OCI-LY7 (cell line): ENCODE measurements around the gene CHPF2. TPM values are rescaled to one million over a fixed set of nuclear protein-coding genes. Genes with fewer than 3 reads are reported as not detected.

Experiments used
- BruUV-seq: library from RNA; stranded (reverse); fragments of 400-500 nt; replicated peaks from 2 replicates; lab custom pipeline; 2021; lab: Mats Ljungman, UMichigan
- CTCF ChIA-PET: fragments of 300-600 bp; sonication (Branson Sonifier 250); formaldehyde crosslinking; loops from one replicate; lab custom pipeline; 2022; ENCODE audit warnings: antibody characterized with exemption; ENCODE audit not compliant: unreplicated experiment; lab: Charles Lee
- POLR2A ChIA-PET: fragments of 300-600 bp; sonication (Branson Sonifier 250); formaldehyde crosslinking; loops from one replicate; lab custom pipeline; 2022; ENCODE audit warnings: antibody characterized with exemption; lab: Charles Lee
- DNase-seq: peaks from one replicate; pipeline ENCODE4 v3.0.0-alpha.2; 2015; ENCODE audit warnings: low spot score
- H2AFZ ChIP-seq: fragments of 200-600 bp; sonication (generic), shearing (Covaris generic); 2 replicates; pipeline ENCODE4 v1.6.1; 2014; ENCODE audit warnings: mild to moderate bottlenecking, antibody characterized with exemption, low read length, moderate library complexity
- H3K27ac ChIP-seq: fragments of 200-600 bp; sonication (generic); 2 replicates; pipeline ENCODE4 v1.5.1; 2014; ENCODE audit warnings: mixed run types, low read depth, mild to moderate bottlenecking, moderate library complexity, low read length, inconsistent platforms; ENCODE audit not compliant: poor library complexity, severe bottlenecking
- H3K36me3 ChIP-seq: fragments of 200-600 bp; sonication (generic); 2 replicates; pipeline ENCODE4 v1.6.1; 2014; ENCODE audit warnings: mild to moderate bottlenecking, antibody characterized with exemption, low read length, moderate library complexity, mixed read lengths; ENCODE audit not compliant: insufficient read depth
- H3K4me1 ChIP-seq: fragments of 200-600 bp; sonication (generic); 2 replicates; pipeline ENCODE4 v1.5.1; 2014; ENCODE audit warnings: mild to moderate bottlenecking, low read length; ENCODE audit not compliant: insufficient read depth, poor library complexity, severe bottlenecking
- H3K4me2 ChIP-seq: fragments of 200-600 bp; sonication (generic); 2 replicates; pipeline ENCODE4 v1.6.1; 2014; ENCODE audit warnings: mild to moderate bottlenecking, low read length
- H3K4me3 ChIP-seq: fragments of 200-600 bp; sonication (generic); 2 replicates; pipeline ENCODE4 v1.5.1; 2014; ENCODE audit warnings: mild to moderate bottlenecking, low read depth, low read length; ENCODE audit not compliant: poor library complexity, severe bottlenecking
- H3K79me2 ChIP-seq: fragments of 200-600 bp; sonication (generic); 2 replicates; pipeline ENCODE4 v1.6.1; 2016; ENCODE audit warnings: low read depth, mild to moderate bottlenecking, low read length, moderate library complexity, mixed read lengths; ENCODE audit not compliant: insufficient read depth
- H3K9me2 ChIP-seq: fragments of 200-600 bp; sonication (generic); 2 replicates; pipeline ENCODE4 v1.6.1; 2016; ENCODE audit warnings: mild to moderate bottlenecking, low read length, mixed read lengths; ENCODE audit not compliant: insufficient read depth
- H3K9me3 ChIP-seq: fragments of 200-600 bp; sonication (generic); 2 replicates; pipeline ENCODE4 v1.6.1; 2014; ENCODE audit warnings: mild to moderate bottlenecking, mixed run types, low read length, mixed read lengths
- H4K20me1 ChIP-seq: fragments of 200-600 bp; sonication (generic); 2 replicates; pipeline ENCODE4 v1.6.1; 2014; ENCODE audit warnings: mild to moderate bottlenecking, antibody characterized with exemption, low read length, moderate library complexity, mixed read lengths; ENCODE audit not compliant: insufficient read depth
- EZH2phosphoT487 ChIP-seq: fragments of 200-600 bp; sonication (generic); IDR thresholded peaks from 2 replicates; pipeline ENCODE4 v1.6.1; 2018; ENCODE audit warnings: low read depth, borderline replicate concordance, mild to moderate bottlenecking, mixed run types, antibody characterized with exemption, low read length, moderate library complexity, mixed read lengths
- intact Hi-C: fragments of 100-400 bp; cut with micrococcal nuclease; formaldehyde crosslinking; loops from one replicate; pipeline ENCODE4 v1.10.0; 2022; ENCODE audit not compliant: unreplicated experiment
- total RNA-seq, 2 experiments: library from RNA; depleted of rRNA in 1 of 2; stranded (reverse); fragments of >200 nt in 1 of 2; shearing (Covaris generic) in 1 of 2; gene quantifications; 2 replicates each; pipeline ENCODE4 v1.2.3, GENCODE V29; 2014 to 2022
- TF ChIP-seq, protein P1 (sequence below): fragments of 200-600 bp; sonication (generic); conservative IDR thresholded peaks from 2 replicates; pipeline ENCODE4 v1.5.1; 2014; ENCODE audit warnings: mild to moderate bottlenecking, antibody characterized with exemption, low read length, moderate library complexity, mixed read lengths

The CHPF2 gene
- total RNA-seq, 2 experiments from 2014 or later, result 27.0 to 29.8 TPM

DNA sequence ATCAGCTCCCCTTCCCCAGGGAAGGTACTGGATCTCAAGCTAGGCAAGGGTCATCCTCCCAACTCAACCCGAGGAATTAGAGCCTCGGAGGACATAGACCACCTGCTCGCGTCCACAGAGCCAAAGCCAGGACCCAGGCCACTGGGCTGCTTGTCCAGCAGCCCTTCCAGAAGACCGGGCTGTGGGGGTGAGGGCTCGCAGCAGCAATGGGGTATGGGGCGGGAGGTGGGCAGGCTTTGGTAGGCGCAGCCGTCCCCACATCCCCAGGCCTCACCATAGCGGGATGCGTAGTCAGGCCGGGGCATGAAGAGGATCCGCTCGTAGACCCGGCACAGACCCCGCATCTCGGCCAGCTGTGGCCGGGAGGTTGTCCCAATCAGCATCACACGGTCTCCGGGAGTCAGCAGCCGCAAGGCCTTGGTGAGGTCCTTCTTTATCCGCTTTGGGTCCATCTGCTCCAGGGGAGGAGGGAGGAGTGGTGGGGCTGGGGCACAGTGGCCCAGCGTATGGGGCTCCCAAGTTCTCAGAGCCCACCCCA lies 40.2 kb upstream of the CHPF2 start:
- TF ChIP-seq, protein P1, sequence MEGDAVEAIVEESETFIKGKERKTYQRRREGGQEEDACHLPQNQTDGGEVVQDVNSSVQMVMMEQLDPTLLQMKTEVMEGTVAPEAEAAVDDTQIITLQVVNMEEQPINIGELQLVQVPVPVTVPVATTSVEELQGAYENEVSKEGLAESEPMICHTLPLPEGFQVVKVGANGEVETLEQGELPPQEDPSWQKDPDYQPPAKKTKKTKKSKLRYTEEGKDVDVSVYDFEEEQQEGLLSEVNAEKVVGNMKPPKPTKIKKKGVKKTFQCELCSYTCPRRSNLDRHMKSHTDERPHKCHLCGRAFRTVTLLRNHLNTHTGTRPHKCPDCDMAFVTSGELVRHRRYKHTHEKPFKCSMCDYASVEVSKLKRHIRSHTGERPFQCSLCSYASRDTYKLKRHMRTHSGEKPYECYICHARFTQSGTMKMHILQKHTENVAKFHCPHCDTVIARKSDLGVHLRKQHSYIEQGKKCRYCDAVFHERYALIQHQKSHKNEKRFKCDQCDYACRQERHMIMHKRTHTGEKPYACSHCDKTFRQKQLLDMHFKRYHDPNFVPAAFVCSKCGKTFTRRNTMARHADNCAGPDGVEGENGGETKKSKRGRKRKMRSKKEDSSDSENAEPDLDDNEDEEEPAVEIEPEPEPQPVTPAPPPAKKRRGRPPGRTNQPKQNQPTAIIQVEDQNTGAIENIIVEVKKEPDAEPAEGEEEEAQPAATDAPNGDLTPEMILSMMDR, result no peak
- no peak for TF ChIP-seq EZH2phosphoT487
- intact Hi-C loops, result no loop called here
- no peaks in the 10 kb centered on the region for H3K79me2 ChIP-seq
- H3K9me3 ChIP-seq, result no peaks in the 10 kb centered on the region
- H3K9me2 ChIP-seq, result no peaks in the 10 kb centered on the region
- H3K4me2 ChIP-seq, result no peak overlapping the region
- no TSS peak for BruUV-seq
- no peak overlapping the region for H2AFZ ChIP-seq
- H3K36me3 ChIP-seq, result no peaks in the 10 kb centered on the region
- no peaks in the 10 kb centered on the region for H4K20me1 ChIP-seq
- POLR2A ChIA-PET, result no interaction called here
- peaks cover 7% of the 10 kb centered on the region for H3K4me1 ChIP-seq
- DNase-seq, result no peak
- CTCF ChIA-PET, result no interaction called here
- no peak overlapping the region for H3K27ac ChIP-seq
- H3K4me3 ChIP-seq, result no peak overlapping the region

GRCh38 chr7:151193203-151193978 lies 38.9 kb upstream of the CHPF2 start:
- Histone ChIP-seq H3K9me2 (no peaks in the 10 kb centered on the region), H4K20me1 (no peaks in the 10 kb centered on the region), H3K79me2 (no peaks in the 10 kb centered on the region), H3K4me3 (no peak overlapping the region), H3K27ac (no peak overlapping the region), H3K4me2 (no peak overlapping the region), H3K36me3 (no peaks in the 10 kb centered on the region), H3K4me1 (no peaks in the 10 kb centered on the region), H3K9me3 (no peaks in the 10 kb centered on the region), H2AFZ (no peak overlapping the region)
- intact Hi-C loops, result no loop called here
- ChIA-PET POLR2A (no interaction called here), CTCF (no interaction called here)
- BruUV-seq, result no TSS peak
- TF ChIP-seq, protein P1, result no peak
- no peak for TF ChIP-seq EZH2phosphoT487
- no peak for DNase-seq

GRCh38 chr7:151194188-151194587 lies 38.1 kb upstream of the CHPF2 start:
- no peaks in the 10 kb centered on the region for H3K4me1 ChIP-seq
- H3K27ac ChIP-seq, result no peak overlapping the region
- no peaks in the 10 kb centered on the region for H3K9me2 ChIP-seq
- TF ChIP-seq EZH2phosphoT487, result no peak
- TF ChIP-seq, protein P1, result no peak
- no peaks in the 10 kb centered on the region for H3K36me3 ChIP-seq
- no peak overlapping the region for H3K4me2 ChIP-seq
- DNase-seq, result no peak
- H3K9me3 ChIP-seq, result no peaks in the 10 kb centered on the region
- intact Hi-C loops, result no loop called here
- no peak overlapping the region for H2AFZ ChIP-seq
- no peaks in the 10 kb centered on the region for H4K20me1 ChIP-seq
- ChIA-PET POLR2A (interaction anchor here (0.6 to 1.0 kb wide), 2 partner anchors 35 to 1193 kb away, joined by 3 to 4 read pairs; no protein-coding TSS in a partner anchor), CTCF (no interaction called here)
- H3K79me2 ChIP-seq, result no peaks in the 10 kb centered on the region
- H3K4me3 ChIP-seq, result no peak overlapping the region
- no TSS peak for BruUV-seq
